Retinal pigment epithelial cell (primary cell): ENCODE data around the gene THRB.

ENCODE experiments used
- DNase-seq: peaks from one replicate; pipeline ENCODE4 v3.0.0-alpha.2; 2010; ENCODE audit warnings: low read depth
- H3K4me3 ChIP-seq: 2 replicates; pipeline ENCODE4 v1.5.1; 2011; ENCODE audit warnings: mild to moderate bottlenecking, low read length, control low read depth, moderate library complexity
- TF ChIP-seq, protein P1 (sequence below): conservative IDR thresholded peaks from 2 replicates; pipeline ENCODE4 v1.5.1; 2011; ENCODE audit warnings: low read depth, low read length, control low read depth, inconsistent platforms

Gene THRB

GRCh38 chr3:24225385-24225950, 269.2 kb downstream of the THRB start:
- no peak overlapping the region for H3K4me3 ChIP-seq
- TF ChIP-seq, protein P1, sequence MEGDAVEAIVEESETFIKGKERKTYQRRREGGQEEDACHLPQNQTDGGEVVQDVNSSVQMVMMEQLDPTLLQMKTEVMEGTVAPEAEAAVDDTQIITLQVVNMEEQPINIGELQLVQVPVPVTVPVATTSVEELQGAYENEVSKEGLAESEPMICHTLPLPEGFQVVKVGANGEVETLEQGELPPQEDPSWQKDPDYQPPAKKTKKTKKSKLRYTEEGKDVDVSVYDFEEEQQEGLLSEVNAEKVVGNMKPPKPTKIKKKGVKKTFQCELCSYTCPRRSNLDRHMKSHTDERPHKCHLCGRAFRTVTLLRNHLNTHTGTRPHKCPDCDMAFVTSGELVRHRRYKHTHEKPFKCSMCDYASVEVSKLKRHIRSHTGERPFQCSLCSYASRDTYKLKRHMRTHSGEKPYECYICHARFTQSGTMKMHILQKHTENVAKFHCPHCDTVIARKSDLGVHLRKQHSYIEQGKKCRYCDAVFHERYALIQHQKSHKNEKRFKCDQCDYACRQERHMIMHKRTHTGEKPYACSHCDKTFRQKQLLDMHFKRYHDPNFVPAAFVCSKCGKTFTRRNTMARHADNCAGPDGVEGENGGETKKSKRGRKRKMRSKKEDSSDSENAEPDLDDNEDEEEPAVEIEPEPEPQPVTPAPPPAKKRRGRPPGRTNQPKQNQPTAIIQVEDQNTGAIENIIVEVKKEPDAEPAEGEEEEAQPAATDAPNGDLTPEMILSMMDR = no peak
- no peak for DNase-seq

GRCh38 chr3:24224666-24225384, 269.8 kb downstream of the THRB start:
- H3K4me3 ChIP-seq = no peak overlapping the region
- DNase-seq = no peak
- TF ChIP-seq, protein P1 = no peak

- TF ChIP-seq, protein P1 = no peak
Observed at GRCh38 chr3:24222165-24222805, 272.4 kb downstream of the THRB start.

GRCh38 chr3:24220859-24221657, 273.6 kb downstream of the THRB start:
- TF ChIP-seq, protein P1 = no peak
- H3K4me3 ChIP-seq = no peak overlapping the region
- DNase-seq = peak; percentile 78

More at GRCh38 chr3:24222165-24222805, 272.4 kb downstream of the THRB start:
- DNase-seq = no peak
- H3K4me3 ChIP-seq = no peak overlapping the region

DNA sequence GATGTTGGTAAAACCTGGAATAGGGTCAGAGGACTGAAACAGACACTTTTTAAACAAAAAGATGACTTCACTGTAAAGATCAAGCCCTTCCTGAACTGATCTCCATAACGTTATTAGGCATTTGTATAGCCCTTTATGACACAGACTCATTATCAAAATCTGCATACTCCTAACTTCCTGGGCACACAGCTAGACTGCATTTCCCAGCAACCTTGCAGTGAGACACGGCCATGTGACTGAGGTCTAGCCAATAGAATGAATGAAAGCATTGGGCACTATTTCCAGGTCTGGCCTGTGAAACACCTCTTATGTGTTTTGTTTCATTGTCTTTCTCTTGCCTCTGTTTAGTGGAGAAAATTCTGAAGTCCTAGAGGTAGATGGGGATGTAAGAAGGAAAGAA, 279.1 kb downstream of the THRB start:
- DNase-seq = no peak
- TF ChIP-seq, protein P1 = no peak
- H3K4me3 ChIP-seq = no peak overlapping the region

DNA sequence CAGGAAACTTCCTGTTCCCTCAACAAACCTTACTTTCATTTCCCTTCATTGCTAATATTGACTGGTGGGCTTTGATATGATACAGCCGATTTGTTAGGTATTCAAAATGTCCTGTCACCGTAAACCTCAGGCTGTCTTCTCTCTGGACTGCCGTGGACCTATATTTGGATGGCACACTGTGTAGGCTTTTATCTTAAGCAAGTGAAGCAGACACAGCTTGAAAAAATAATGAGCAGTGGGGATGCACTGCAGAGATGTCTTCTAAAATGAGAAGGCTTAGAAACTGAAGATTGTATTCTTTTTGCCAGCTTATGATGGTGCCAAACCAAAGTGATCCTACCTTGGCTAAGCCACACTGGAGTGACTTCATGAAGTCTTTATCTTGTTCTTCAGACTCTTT, 283.3 kb downstream of the THRB start:
- DNase-seq = no peak
- TF ChIP-seq, protein P1 = no peak
- no peak overlapping the region for H3K4me3 ChIP-seq
